Activated CD4-positive, CD25-positive, alpha-beta regulatory T cell treated with anti-CD3 and anti-CD28 coated beads, Interleukin-2, amount 50 U/mL, for 72 hours (primary cell): ENCODE results near the gene CT47A7.
"Not testable (repeated sequence)": the region's sequence is repeated elsewhere in the genome, so short reads cannot be mapped to it uniquely, and the experiment has no call there.

ENCODE experiments used
- DNase-seq: peaks from one replicate; pipeline ENCODE4 v3.0.0; 2021

CT47A7 gene

DNA sequence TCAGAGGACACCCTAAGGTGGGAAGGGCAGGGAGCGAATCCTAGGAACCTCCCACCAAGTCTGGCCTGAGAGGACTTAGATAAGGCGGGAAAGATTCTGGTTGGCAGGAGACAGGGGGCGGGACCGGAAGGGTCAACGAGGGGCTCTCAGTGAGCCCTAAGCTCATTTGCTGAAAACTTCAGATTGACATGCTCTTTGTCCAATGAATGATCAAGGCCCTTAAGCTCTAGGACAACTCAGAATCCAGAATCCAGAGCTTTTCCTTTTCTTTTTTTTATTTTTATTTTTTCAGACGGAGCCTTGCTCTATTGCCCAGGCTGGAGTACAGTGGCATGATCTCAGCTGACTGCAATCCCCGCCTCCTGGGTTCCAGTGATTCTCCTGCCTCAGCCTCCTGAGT, at the start of gene CT47A7:
TSS of gene CT47A7 (minus strand) at position 101 of the 400 bp plus-strand sequence. CDS start 255 bp downstream, outside the sequence.
- not testable (repeated sequence) for DNase-seq

DNA sequence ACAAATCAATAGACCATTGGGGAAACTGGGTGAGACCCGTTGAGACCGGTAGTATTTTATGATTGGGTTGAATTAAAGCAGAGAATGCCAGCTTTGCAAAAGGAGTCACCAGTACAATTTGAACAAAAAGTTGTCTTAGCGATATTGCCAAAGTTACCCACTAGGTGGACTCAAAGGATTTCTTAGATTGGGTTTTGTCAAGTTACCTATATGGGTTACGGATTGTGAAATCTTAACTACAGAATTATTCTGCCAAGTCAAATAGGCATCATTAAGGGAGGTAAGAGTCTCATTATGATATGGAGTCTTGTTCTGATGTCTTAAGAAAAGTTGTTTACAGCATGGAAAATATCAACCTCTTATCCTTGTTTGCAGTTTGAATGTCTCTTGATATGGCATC, 44.2 kb upstream of the CT47A7 start:
- no peak for DNase-seq

DNA sequence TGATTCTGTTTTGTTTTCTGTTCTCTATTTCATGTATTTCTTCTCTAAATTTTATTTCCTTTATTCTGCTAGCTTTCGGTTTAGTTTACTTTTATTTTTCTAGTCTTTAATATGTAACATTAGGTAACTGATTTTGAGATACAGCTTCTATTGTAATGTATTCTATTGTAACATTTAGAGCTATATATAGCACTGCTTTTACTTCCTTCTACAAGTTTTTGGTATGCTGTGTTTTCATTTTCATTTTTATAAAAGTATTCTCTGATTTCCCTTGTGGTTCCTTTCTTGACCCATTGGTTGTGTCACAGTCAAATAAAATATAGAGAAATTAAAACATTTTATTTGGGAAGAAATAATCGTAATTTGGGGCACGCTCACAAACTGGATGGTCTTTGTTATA, 43.0 kb upstream of the CT47A7 start:
- no peak for DNase-seq

DNA sequence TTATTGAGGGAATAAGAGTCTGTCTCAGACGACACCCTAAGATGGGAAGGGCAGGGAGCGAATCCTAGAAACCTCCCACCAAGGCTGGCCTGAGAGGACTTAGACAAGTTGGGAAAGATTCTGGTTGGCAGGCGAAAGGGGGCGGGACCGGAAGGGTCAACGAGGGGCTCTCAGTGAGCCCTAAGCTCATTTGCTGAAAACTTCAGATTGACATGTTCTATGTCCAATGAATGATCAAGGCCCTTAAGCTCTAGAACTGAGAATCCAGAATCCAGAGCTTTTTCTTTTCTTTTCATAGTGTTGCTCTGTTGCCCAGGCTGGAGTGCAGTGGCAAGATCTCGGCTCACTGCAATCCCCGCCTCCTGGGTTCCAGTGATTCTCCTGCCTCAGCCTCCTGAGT, 29.3 kb upstream of the CT47A7 start, which contains the start of gene CT47A1:
TSS of gene CT47A1 (minus strand) at position 101 of the 400 bp plus-strand sequence. CDS start 231 bp downstream, outside the sequence.
- not testable (repeated sequence) for DNase-seq
